ENCODE data around the gene CEACAM16. TPM values are rescaled to one million over a fixed set of nuclear protein-coding genes. Genes with fewer than 3 reads are reported as not detected.

The CEACAM16 gene
- total RNA-seq, 2 experiments from 2014 or later: not detected

- ChIA-PET POLR2A (no interaction called here), CTCF (ENCODE audit: unreplicated experiment) (no interaction called here)
- no peaks in the 10 kb centered on the region for H3K9me2 ChIP-seq (ENCODE audit: insufficient read depth, low read length)
- no peaks in the 10 kb centered on the region for H4K20me1 ChIP-seq (ENCODE audit: insufficient read depth, low read length)
- intact Hi-C loops (cut with micrococcal nuclease; ENCODE audit: unreplicated experiment): loop anchor here (2.0 kb wide), 1 partner anchor 157 kb away; no protein-coding TSS in a partner anchor
- no peak overlapping the region for H3K4me3 ChIP-seq (ENCODE audit: low read depth, low read length, poor library complexity, severe bottlenecking)
- TF ChIP-seq EZH2phosphoT487 (IDR thresholded peaks at IDR 0.05; ENCODE audit: borderline replicate concordance, low read depth, low read length) (no peak), CTCF (conservative IDR thresholded peaks at IDR 0.05; ENCODE audit: low read length) (no peak)
- H3K36me3 ChIP-seq (ENCODE audit: insufficient read depth, low read length): no peaks in the 10 kb centered on the region
- no peaks in the 10 kb centered on the region for H3K9me3 ChIP-seq (ENCODE audit: low read length)
- no peak overlapping the region for H2AFZ ChIP-seq (ENCODE audit: low read length)
- H3K4me1 ChIP-seq (ENCODE audit: insufficient read depth, low read length, poor library complexity, severe bottlenecking): peaks cover 29% of the 10 kb centered on the region
- no peaks in the 10 kb centered on the region for H3K79me2 ChIP-seq (ENCODE audit: insufficient read depth, low read depth, low read length)
- H3K27ac ChIP-seq (ENCODE audit: low read depth, low read length, poor library complexity, severe bottlenecking): no peak overlapping the region
- DNase-seq (ENCODE audit: low spot score): no peak
- BruUV-seq (replicated peaks): no TSS peak
- no peak overlapping the region for H3K4me2 ChIP-seq (ENCODE audit: low read length)
Measured at GRCh38 chr19:44687888-44688287, 11.1 kb upstream of the CEACAM16 start.

GRCh38 chr19:44689290-44690130, 9.4 kb upstream of the CEACAM16 start:
- H2AFZ ChIP-seq (ENCODE audit: low read length): no peak overlapping the region
- intact Hi-C loops (cut with micrococcal nuclease; ENCODE audit: unreplicated experiment): loop anchor here (1.0 to 2.0 kb wide), 2 partner anchors 81 to 155 kb away; no protein-coding TSS in a partner anchor
- no peak overlapping the region for H3K4me3 ChIP-seq (ENCODE audit: low read depth, low read length, poor library complexity, severe bottlenecking)
- no peaks in the 10 kb centered on the region for H3K9me2 ChIP-seq (ENCODE audit: insufficient read depth, low read length)
- H4K20me1 ChIP-seq (ENCODE audit: insufficient read depth, low read length): no peaks in the 10 kb centered on the region
- no peaks in the 10 kb centered on the region for H3K9me3 ChIP-seq (ENCODE audit: low read length)
- no peaks in the 10 kb centered on the region for H3K36me3 ChIP-seq (ENCODE audit: insufficient read depth, low read length)
- no peaks in the 10 kb centered on the region for H3K79me2 ChIP-seq (ENCODE audit: insufficient read depth, low read depth, low read length)
- no peak for TF ChIP-seq EZH2phosphoT487 (IDR thresholded peaks at IDR 0.05; ENCODE audit: borderline replicate concordance, low read depth, low read length)
- TF ChIP-seq CTCF (conservative IDR thresholded peaks at IDR 0.05; ENCODE audit: low read length): peak; percentile 95
- DNase-seq (ENCODE audit: low spot score): peak; percentile 73
- ChIA-PET POLR2A (interaction anchor here (0.6 kb wide), 1 partner anchor 152 kb away, joined by 4 read pairs; no protein-coding TSS in a partner anchor), CTCF (ENCODE audit: unreplicated experiment) (interaction anchor here (0.8 kb wide), 1 partner anchor 76 kb away, joined by 8 read pairs; no protein-coding TSS in a partner anchor)
- no TSS peak for BruUV-seq (replicated peaks)
- H3K4me2 ChIP-seq (ENCODE audit: low read length): no peak overlapping the region
- H3K4me1 ChIP-seq (ENCODE audit: insufficient read depth, low read length, poor library complexity, severe bottlenecking): peaks cover 29% of the 10 kb centered on the region
- no peak overlapping the region for H3K27ac ChIP-seq (ENCODE audit: low read depth, low read length, poor library complexity, severe bottlenecking)

- H3K36me3 ChIP-seq (ENCODE audit: insufficient read depth, low read length): no peaks in the 10 kb centered on the region
- no peak overlapping the region for H3K4me3 ChIP-seq (ENCODE audit: low read depth, low read length, poor library complexity, severe bottlenecking)
- H2AFZ ChIP-seq (ENCODE audit: low read length): no peak overlapping the region
- peaks cover 26% of the 10 kb centered on the region for H3K4me1 ChIP-seq (ENCODE audit: insufficient read depth, low read length, poor library complexity, severe bottlenecking)
- POLR2A ChIA-PET: no interaction called here
- TF ChIP-seq CTCF (conservative IDR thresholded peaks at IDR 0.05; ENCODE audit: low read length): no peak
- TF ChIP-seq EZH2phosphoT487 (IDR thresholded peaks at IDR 0.05; ENCODE audit: borderline replicate concordance, low read depth, low read length): no peak
- no peak for DNase-seq (ENCODE audit: low spot score)
- H3K4me2 ChIP-seq (ENCODE audit: low read length): no peak overlapping the region
- no TSS peak for BruUV-seq (replicated peaks)
- CTCF ChIA-PET (ENCODE audit: unreplicated experiment): no interaction called here
- no peaks in the 10 kb centered on the region for H3K9me3 ChIP-seq (ENCODE audit: low read length)
- H3K27ac ChIP-seq (ENCODE audit: low read depth, low read length, poor library complexity, severe bottlenecking): no peak overlapping the region
- intact Hi-C loops (cut with micrococcal nuclease; ENCODE audit: unreplicated experiment): no loop called here
- no peaks in the 10 kb centered on the region for H4K20me1 ChIP-seq (ENCODE audit: insufficient read depth, low read length)
- H3K79me2 ChIP-seq (ENCODE audit: insufficient read depth, low read depth, low read length): no peaks in the 10 kb centered on the region
- no peaks in the 10 kb centered on the region for H3K9me2 ChIP-seq (ENCODE audit: insufficient read depth, low read length)
Measured at GRCh38 chr19:44690131-44690440, 8.9 kb upstream of the CEACAM16 start.

Measured in OCI-LY7 (cell line).